ENCODE data around the gene MICAL3.

Gene MICAL3

GRCh38 chr22:17791196-17791595 lies 233.2 kb downstream of the MICAL3 start:
- H3K79me2 ChIP-seq (ENCODE audit: control insufficient read depth, insufficient read depth, low read length) = no peaks in the 10 kb centered on the region
- no peak overlapping the region for H3K27ac ChIP-seq (ENCODE audit: low read depth, low read length)
- no peak for DNase-seq
- WGBS (ENCODE audit: extremely low coverage, insufficient coverage, low lambda C conversion rate) = no CpG with 5 or more reads among the region's 21 CpGs
- H2BK15ac ChIP-seq (replicated peaks; ENCODE audit: low read depth) = no peak overlapping the region
- no peak overlapping the region for H2BK120ac ChIP-seq (ENCODE audit: low read depth, low read length)
- H3K23ac ChIP-seq (ENCODE audit: low read length) = no peak overlapping the region
- H3K56ac ChIP-seq (ENCODE audit: low read length) = no peak overlapping the region
- H4K8ac ChIP-seq (ENCODE audit: low read depth, low read length) = no peak overlapping the region
- no peak overlapping the region for H3K18ac ChIP-seq (ENCODE audit: low read length)
- H2BK5ac ChIP-seq (ENCODE audit: low read length) = no peak overlapping the region
- H3K27me3 ChIP-seq (ENCODE audit: insufficient read depth, low read length, poor library complexity) = no peaks in the 10 kb centered on the region
- H3K4ac ChIP-seq (ENCODE audit: low read depth, low read length) = no peak overlapping the region
- H3K9ac ChIP-seq (ENCODE audit: low read length) = no peak overlapping the region
- H2AK5ac ChIP-seq (ENCODE audit: low read length) = no peak overlapping the region
- no peaks in the 10 kb centered on the region for H3K79me1 ChIP-seq (ENCODE audit: low read length)
- H3K36me3 ChIP-seq (ENCODE audit: control insufficient read depth, insufficient read depth, low read length) = no peaks in the 10 kb centered on the region
- no peaks in the 10 kb centered on the region for H3K4me1 ChIP-seq (ENCODE audit: control insufficient read depth, low read depth, low read length)
- no peak overlapping the region for H3K4me3 ChIP-seq (ENCODE audit: low read length)
- no peak overlapping the region for H3K4me2 ChIP-seq (ENCODE audit: low read length)
- no peak overlapping the region for H4K5ac ChIP-seq (ENCODE audit: low read length)

- no peaks in the 10 kb centered on the region for H3K79me1 ChIP-seq (ENCODE audit: low read length)
- H3K23ac ChIP-seq (ENCODE audit: low read length) = no peak overlapping the region
- WGBS (ENCODE audit: extremely low coverage, insufficient coverage, low lambda C conversion rate) = no CpG with 5 or more reads among the region's 27 CpGs
- no peaks in the 10 kb centered on the region for H3K36me3 ChIP-seq (ENCODE audit: control insufficient read depth, insufficient read depth, low read length)
- H3K18ac ChIP-seq (ENCODE audit: low read length) = no peak overlapping the region
- H3K79me2 ChIP-seq (ENCODE audit: control insufficient read depth, insufficient read depth, low read length) = no peaks in the 10 kb centered on the region
- no peak overlapping the region for H2BK5ac ChIP-seq (ENCODE audit: low read length)
- no peak for DNase-seq
- H2AK5ac ChIP-seq (ENCODE audit: low read length) = no peak overlapping the region
- no peak overlapping the region for H2BK120ac ChIP-seq (ENCODE audit: low read depth, low read length)
- no peak overlapping the region for H3K27ac ChIP-seq (ENCODE audit: low read depth, low read length)
- no peak overlapping the region for H3K56ac ChIP-seq (ENCODE audit: low read length)
- no peak overlapping the region for H2BK15ac ChIP-seq (replicated peaks; ENCODE audit: low read depth)
- H3K27me3 ChIP-seq (ENCODE audit: insufficient read depth, low read length, poor library complexity) = no peaks in the 10 kb centered on the region
- H4K8ac ChIP-seq (ENCODE audit: low read depth, low read length) = no peak overlapping the region
- no peak overlapping the region for H4K5ac ChIP-seq (ENCODE audit: low read length)
- H3K4me2 ChIP-seq (ENCODE audit: low read length) = no peak overlapping the region
- H3K4ac ChIP-seq (ENCODE audit: low read depth, low read length) = no peak overlapping the region
- H3K4me1 ChIP-seq (ENCODE audit: control insufficient read depth, low read depth, low read length) = no peaks in the 10 kb centered on the region
- no peak overlapping the region for H3K9ac ChIP-seq (ENCODE audit: low read length)
- H3K4me3 ChIP-seq (ENCODE audit: low read length) = no peak overlapping the region
Observed at GRCh38 chr22:17789379-17790200, 234.8 kb downstream of the MICAL3 start.

DNA sequence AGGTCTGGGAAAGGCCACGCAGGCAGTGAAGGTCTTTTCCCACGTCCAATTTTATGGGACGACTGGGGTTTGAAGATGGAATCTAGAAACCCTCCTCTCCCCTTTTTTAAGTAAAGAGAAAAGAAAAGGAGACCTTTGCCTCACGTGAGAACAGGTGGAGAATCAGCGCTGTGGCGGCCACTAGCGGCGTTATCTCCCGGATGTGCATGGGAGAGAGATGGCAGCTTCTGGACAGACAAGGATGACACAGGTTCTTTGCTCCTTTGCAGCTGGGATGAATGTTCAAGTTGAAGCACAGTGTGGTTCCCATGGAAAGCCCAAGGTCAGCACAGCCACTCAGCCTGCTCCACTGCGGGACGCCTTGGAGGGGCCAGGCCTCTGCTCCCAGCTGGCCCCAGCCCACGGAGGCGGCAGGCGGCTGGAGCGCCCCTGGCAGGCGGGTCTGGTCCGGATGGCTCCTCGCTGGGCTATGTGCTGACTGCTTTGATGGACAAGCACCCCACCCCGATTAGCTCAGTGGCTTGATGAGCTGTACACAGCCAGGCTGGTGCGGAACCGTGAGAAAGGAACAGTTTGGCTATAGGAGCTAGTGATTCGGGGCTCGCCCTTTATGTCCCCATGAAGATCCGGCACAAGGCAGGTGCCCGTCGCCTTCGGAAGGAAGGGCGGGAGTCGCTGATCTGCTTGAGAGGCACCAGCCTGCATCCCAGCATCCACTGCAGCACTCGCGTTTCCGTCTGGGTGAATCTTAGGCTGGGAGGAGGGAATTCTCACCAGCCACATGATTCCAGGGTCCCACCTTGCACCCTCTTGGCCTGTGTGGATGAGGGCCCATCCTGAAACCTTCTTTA lies 235.6 kb downstream of the MICAL3 start:
- DNase-seq = no peak
- WGBS (ENCODE audit: extremely low coverage, insufficient coverage, low lambda C conversion rate) = no CpG with 5 or more reads among the region's 32 CpGs

DNA sequence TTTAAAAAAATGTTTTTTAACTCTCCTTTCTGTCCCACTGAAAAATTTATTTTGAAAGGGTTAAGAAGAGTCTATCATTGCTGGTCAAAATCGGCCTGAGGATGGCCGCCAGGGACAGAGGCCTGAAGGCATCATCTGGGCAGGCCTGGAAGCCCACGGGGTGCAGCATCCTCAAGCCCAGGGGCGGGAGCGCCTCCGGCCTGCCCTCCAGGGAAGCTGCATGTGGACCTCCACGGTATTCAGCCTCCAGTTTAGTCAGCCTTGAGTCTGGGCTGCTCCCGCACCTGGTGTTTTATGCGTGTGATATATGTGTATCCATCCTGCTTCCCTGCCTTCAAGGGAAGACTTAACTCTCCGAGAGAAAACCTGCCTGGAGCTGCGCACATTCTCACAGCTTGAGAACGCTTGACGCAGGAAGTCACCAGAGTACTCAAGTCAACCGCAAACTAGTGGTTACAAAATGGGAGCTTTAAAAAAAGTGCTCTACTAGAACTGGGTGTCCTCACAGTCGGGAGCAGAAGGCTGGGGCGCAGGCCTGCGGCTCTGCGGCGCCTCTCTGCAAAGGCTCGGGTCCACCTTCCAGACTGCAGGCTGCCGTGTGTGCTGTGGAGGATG lies 236.5 kb downstream of the MICAL3 start:
- Histone ChIP-seq H3K79me2 (ENCODE audit: control insufficient read depth, insufficient read depth, low read length) (no peaks in the 10 kb centered on the region), H3K56ac (ENCODE audit: low read length) (no peak overlapping the region), H3K36me3 (ENCODE audit: control insufficient read depth, insufficient read depth, low read length) (no peaks in the 10 kb centered on the region), H4K8ac (ENCODE audit: low read depth, low read length) (no peak overlapping the region), H3K27ac (ENCODE audit: low read depth, low read length) (no peak overlapping the region), H2BK5ac (ENCODE audit: low read length) (no peak overlapping the region), H3K4me3 (ENCODE audit: low read length) (no peak overlapping the region), H3K4me2 (ENCODE audit: low read length) (no peak overlapping the region), H2AK5ac (ENCODE audit: low read length) (no peak overlapping the region), H3K23ac (ENCODE audit: low read length) (no peak overlapping the region), H4K5ac (ENCODE audit: low read length) (no peak overlapping the region), H3K18ac (ENCODE audit: low read length) (no peak overlapping the region), H3K79me1 (ENCODE audit: low read length) (no peaks in the 10 kb centered on the region), H3K9ac (ENCODE audit: low read length) (no peak overlapping the region), H3K27me3 (ENCODE audit: insufficient read depth, low read length, poor library complexity) (no peaks in the 10 kb centered on the region), H3K4me1 (ENCODE audit: control insufficient read depth, low read depth, low read length) (no peaks in the 10 kb centered on the region), H3K4ac (ENCODE audit: low read depth, low read length) (no peak overlapping the region), H2BK15ac (replicated peaks; ENCODE audit: low read depth) (no peak overlapping the region), H2BK120ac (ENCODE audit: low read depth, low read length) (no peak overlapping the region)
- WGBS (ENCODE audit: extremely low coverage, insufficient coverage, low lambda C conversion rate) = no CpG with 5 or more reads among the region's 21 CpGs
- no peak for DNase-seq

More for the DNA sequence above, 235.6 kb downstream of the MICAL3 start:
- Histone ChIP-seq H3K4me2 (ENCODE audit: low read length) (no peak overlapping the region), H3K27ac (ENCODE audit: low read depth, low read length) (no peak overlapping the region), H3K18ac (ENCODE audit: low read length) (no peak overlapping the region), H2BK120ac (ENCODE audit: low read depth, low read length) (no peak overlapping the region), H3K4me3 (ENCODE audit: low read length) (no peak overlapping the region), H4K8ac (ENCODE audit: low read depth, low read length) (no peak overlapping the region), H2BK15ac (replicated peaks; ENCODE audit: low read depth) (no peak overlapping the region), H3K79me1 (ENCODE audit: low read length) (no peaks in the 10 kb centered on the region), H2AK5ac (ENCODE audit: low read length) (no peak overlapping the region), H3K23ac (ENCODE audit: low read length) (no peak overlapping the region), H4K5ac (ENCODE audit: low read length) (no peak overlapping the region), H3K9ac (ENCODE audit: low read length) (no peak overlapping the region), H2BK5ac (ENCODE audit: low read length) (no peak overlapping the region), H3K79me2 (ENCODE audit: control insufficient read depth, insufficient read depth, low read length) (no peaks in the 10 kb centered on the region), H3K4me1 (ENCODE audit: control insufficient read depth, low read depth, low read length) (no peaks in the 10 kb centered on the region), H3K4ac (ENCODE audit: low read depth, low read length) (no peak overlapping the region), H3K27me3 (ENCODE audit: insufficient read depth, low read length, poor library complexity) (no peaks in the 10 kb centered on the region), H3K36me3 (ENCODE audit: control insufficient read depth, insufficient read depth, low read length) (no peaks in the 10 kb centered on the region), H3K56ac (ENCODE audit: low read length) (no peak overlapping the region)

DNA sequence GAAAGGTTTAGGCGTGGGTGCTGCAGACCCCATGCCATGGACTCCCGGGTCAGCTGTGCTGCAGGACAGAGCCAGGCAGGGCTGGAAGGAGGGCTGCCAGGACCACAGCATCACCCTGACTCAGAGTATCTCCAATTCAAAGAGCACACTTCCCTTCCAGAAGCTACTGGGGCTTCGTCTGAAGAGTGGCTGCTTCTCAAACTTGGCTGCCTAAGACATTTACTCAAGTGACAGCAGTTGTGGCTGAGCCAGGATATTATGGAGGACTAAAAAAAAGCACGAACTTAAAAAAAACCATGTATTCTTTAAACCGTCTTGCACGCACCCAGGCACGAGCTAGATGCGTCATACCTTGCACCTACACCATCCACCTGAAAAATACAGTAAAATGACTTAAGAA lies 237.1 kb downstream of the MICAL3 start:
- Histone ChIP-seq H4K8ac (ENCODE audit: low read depth, low read length) (no peak overlapping the region), H2BK5ac (ENCODE audit: low read length) (no peak overlapping the region), H3K27me3 (ENCODE audit: insufficient read depth, low read length, poor library complexity) (no peaks in the 10 kb centered on the region), H3K79me1 (ENCODE audit: low read length) (no peaks in the 10 kb centered on the region), H4K5ac (ENCODE audit: low read length) (no peak overlapping the region), H3K36me3 (ENCODE audit: control insufficient read depth, insufficient read depth, low read length) (no peaks in the 10 kb centered on the region), H3K9ac (ENCODE audit: low read length) (no peak overlapping the region), H3K4me3 (ENCODE audit: low read length) (no peak overlapping the region), H2BK120ac (ENCODE audit: low read depth, low read length) (no peak overlapping the region), H3K56ac (ENCODE audit: low read length) (peak overlapping the region; percentile 51), H3K4me1 (ENCODE audit: control insufficient read depth, low read depth, low read length) (no peaks in the 10 kb centered on the region), H3K79me2 (ENCODE audit: control insufficient read depth, insufficient read depth, low read length) (no peaks in the 10 kb centered on the region), H3K27ac (ENCODE audit: low read depth, low read length) (no peak overlapping the region), H2BK15ac (replicated peaks; ENCODE audit: low read depth) (no peak overlapping the region), H3K23ac (ENCODE audit: low read length) (no peak overlapping the region), H3K18ac (ENCODE audit: low read length) (no peak overlapping the region), H2AK5ac (ENCODE audit: low read length) (no peak overlapping the region), H3K4me2 (ENCODE audit: low read length) (no peak overlapping the region), H3K4ac (ENCODE audit: low read depth, low read length) (no peak overlapping the region)
- WGBS (ENCODE audit: extremely low coverage, insufficient coverage, low lambda C conversion rate) = no CpG with 5 or more reads among the region's 8 CpGs
- no peak for DNase-seq

All from mesendoderm (in vitro differentiated cells).